GM18520 (cell line): Measurements from ENCODE around the gene C19orf25.
"Not testable (repeated sequence)": the region's sequence is repeated elsewhere in the genome, so short reads cannot be mapped to it uniquely, and the experiment has no call there.

Experiments
- ATAC-seq: cut with Tn5 transposase; IDR thresholded peaks from one replicate; pipeline ENCODE4 v1.9.1; 2021; ENCODE audit not compliant: unreplicated experiment

The C19orf25 gene

GRCh38 chr19:1481893-1482360 lies 2.9 kb upstream of the C19orf25 start:
- ATAC-seq, result no peak

GRCh38 chr19:1481224-1481892 lies 2.3 kb upstream of the C19orf25 start:
- ATAC-seq, result no peak

- ATAC-seq, result not testable (repeated sequence)
Measured at GRCh38 chr19:1477056-1477455, 2.0 kb downstream of the C19orf25 start.

GRCh38 chr19:1475751-1476437 lies 3.1 kb downstream of the C19orf25 start:
- no peak for ATAC-seq

GRCh38 chr19:1474765-1475351 lies 4.2 kb downstream of the C19orf25 start:
- ATAC-seq, result no peak

GRCh38 chr19:1474011-1474764 lies 4.8 kb downstream of the C19orf25 start:
- ATAC-seq, result no peak

GRCh38 chr19:1473085-1473851 lies 5.7 kb downstream of the C19orf25 start:
- no peak for ATAC-seq

- ATAC-seq, result no peak
Measured at GRCh38 chr19:1472231-1473084, 6.6 kb downstream of the C19orf25 start.

GRCh38 chr19:1471515-1472160 lies 7.4 kb downstream of the C19orf25 start:
- no peak for ATAC-seq

GRCh38 chr19:1471010-1471514 lies 8.0 kb downstream of the C19orf25 start:
- no peak for ATAC-seq

- no peak for ATAC-seq
Measured at GRCh38 chr19:1470305-1471009, 8.6 kb downstream of the C19orf25 start.

GRCh38 chr19:1470055-1470304 lies 9.0 kb downstream of the C19orf25 start:
- no peak for ATAC-seq

GRCh38 chr19:1469255-1470054 lies 9.6 kb downstream of the C19orf25 start:
- ATAC-seq, result no peak

GRCh38 chr19:1468821-1469254 lies 10.2 kb downstream of the C19orf25 start:
- ATAC-seq, result no peak

GRCh38 chr19:1468274-1468820 lies 10.7 kb downstream of the C19orf25 start:
- ATAC-seq, result no peak

GRCh38 chr19:1467490-1468273 lies 11.3 kb downstream of the C19orf25 start:
- ATAC-seq, result no peak

GRCh38 chr19:1467215-1467489 lies 11.9 kb downstream of the C19orf25 start:
- no peak for ATAC-seq
